Mesothelial cell of epicardium (in vitro differentiated cells): ENCODE data around the gene CNTN4. TPM values are rescaled to one million over a fixed set of nuclear protein-coding genes. Genes with fewer than 3 reads are reported as not detected.

Source experiments
- DNase-seq, 2 experiments: peaks; one replicate each; pipeline ENCODE4 v3.0.0; 2021; ENCODE audit warnings: low spot score in 2 of 2; ENCODE audit not compliant: unreplicated experiment in 2 of 2
- H3K27ac Mint-ChIP-seq: 2 replicates; pipeline ENCODE4 v1.8.0; 2021; ENCODE audit warnings: mixed read lengths
- H3K27me3 Mint-ChIP-seq: 2 replicates; pipeline ENCODE4 v1.8.0; 2021; ENCODE audit warnings: low read depth, mixed read lengths
- H3K36me3 Mint-ChIP-seq: 2 replicates; pipeline ENCODE4 v1.8.0; 2021; ENCODE audit warnings: mixed read lengths
- H3K4me1 Mint-ChIP-seq: 2 replicates; pipeline ENCODE4 v1.8.0; 2021; ENCODE audit warnings: mixed read lengths
- H3K4me3 Mint-ChIP-seq: 2 replicates; pipeline ENCODE4 v1.8.0; 2021; ENCODE audit warnings: mild to moderate bottlenecking, moderate library complexity, mixed read lengths
- H3K9me3 Mint-ChIP-seq: 2 replicates; pipeline ENCODE4 v1.8.0; 2021; ENCODE audit warnings: mixed read lengths
- CTCF ChIP-seq: fragments of 200-600 bp; sonication (generic); IDR thresholded peaks from one replicate; pipeline ENCODE4 v1.5.0; 2021; ENCODE audit warnings: antibody characterized with exemption; ENCODE audit not compliant: unreplicated experiment
- total RNA-seq: library from RNA; stranded (reverse); gene quantifications from 3 replicates; pipeline ENCODE4 v1.2.1, GENCODE V29; 2021

The CNTN4 gene
- total RNA-seq, 1 donor from 2014 or later, result 68.9 TPM

DNA sequence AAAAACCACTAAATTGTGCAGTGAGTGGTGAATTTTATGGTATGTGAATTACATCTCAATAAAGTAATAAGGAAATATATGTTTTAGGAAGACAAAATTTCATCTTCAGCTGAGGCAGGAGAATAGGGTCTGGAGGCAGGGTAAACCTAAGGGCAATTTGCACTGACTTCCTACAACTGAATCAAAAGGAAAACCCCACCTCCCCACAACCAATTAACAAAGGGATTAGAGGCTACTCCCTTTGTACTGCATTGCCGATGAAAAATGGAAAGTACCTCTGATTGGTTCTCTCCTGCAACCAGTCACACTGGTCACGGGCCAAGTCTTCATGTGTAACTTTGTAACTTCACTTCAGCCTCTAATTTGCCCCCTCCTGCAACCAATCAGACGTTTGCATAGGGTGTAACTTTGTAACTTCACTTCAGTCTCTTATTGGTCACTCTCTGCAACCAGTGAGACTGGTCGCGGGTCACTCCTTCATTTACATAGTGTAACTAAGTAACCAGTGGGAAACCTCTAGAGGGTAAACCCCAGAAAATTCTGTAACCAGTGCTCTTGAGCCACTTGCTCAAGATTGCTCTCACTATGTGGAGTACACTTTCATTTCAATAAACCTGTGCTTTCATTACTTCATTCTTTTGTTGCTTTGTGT, 244.5 kb downstream of the CNTN4 start:
- Mint-ChIP-seq H3K4me3 (no peak overlapping the region), H3K36me3 (peaks cover 2% of the 10 kb centered on the region), H3K9me3 (peaks cover 11% of the 10 kb centered on the region), H3K27ac (no peak overlapping the region), H3K27me3 (no peaks in the 10 kb centered on the region), H3K4me1 (no peaks in the 10 kb centered on the region)
- TF ChIP-seq CTCF, result no peak
- no peak for DNase-seq

DNA sequence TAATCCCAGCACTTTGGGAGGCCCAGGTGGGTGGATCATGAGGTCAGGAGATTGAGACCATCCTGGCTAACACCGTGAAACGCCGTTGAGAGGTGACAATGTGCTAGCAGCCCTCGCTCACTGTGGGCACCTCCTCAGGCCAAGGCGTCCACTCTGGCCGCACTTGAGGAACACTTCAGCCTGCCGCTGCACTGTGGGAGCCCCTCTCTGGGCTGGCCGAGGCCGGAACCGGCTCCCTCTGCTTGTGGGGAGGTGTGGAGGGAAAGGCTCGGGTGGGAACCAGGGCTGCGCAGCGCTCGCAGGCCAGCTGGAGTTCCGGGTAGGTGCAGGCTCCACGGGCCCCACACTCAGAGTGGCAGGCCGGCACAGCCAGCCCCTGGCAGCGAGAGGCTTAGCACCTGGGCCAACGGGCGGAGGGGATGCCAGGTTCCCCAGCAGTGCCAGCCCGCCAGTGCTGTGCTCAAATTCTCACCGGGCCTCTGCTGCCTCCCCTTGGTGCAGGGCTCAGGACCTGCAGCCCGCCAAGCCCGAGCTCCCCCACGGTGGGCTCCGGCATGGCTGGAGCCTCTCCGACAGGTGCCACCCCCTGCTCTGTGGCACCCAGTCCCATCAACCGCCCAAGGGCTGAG, 253.6 kb downstream of the CNTN4 start:
- H3K27ac Mint-ChIP-seq, result no peak overlapping the region
- TF ChIP-seq CTCF, result no peak
- peaks cover 9% of the 10 kb centered on the region for H3K36me3 Mint-ChIP-seq
- peaks cover 7% of the 10 kb centered on the region for H3K9me3 Mint-ChIP-seq
- no peak for DNase-seq
- H3K27me3 Mint-ChIP-seq, result no peaks in the 10 kb centered on the region
- no peak overlapping the region for H3K4me3 Mint-ChIP-seq
- peaks cover 18% of the 10 kb centered on the region for H3K4me1 Mint-ChIP-seq

DNA sequence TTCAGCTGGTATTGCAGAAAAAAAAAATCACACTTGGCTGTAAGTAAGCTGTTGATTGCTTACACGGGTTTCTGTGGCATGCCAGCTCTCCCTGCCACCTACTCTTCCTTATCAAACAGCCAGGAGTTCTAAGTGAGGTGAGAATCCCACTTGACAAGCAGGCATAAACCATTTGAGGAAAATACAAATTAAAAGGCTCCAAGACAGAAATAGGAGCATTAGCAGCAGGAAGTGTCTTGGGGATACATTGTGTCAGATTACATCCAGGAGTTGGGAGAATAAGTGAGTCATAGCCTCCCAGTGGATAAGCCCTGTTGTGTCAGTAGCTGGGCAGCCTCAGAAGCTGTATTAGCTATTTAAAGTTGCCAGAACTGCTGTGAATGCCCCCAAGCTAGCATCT, 256.0 kb downstream of the CNTN4 start:
- Mint-ChIP-seq H3K27ac (no peak overlapping the region), H3K4me3 (no peak overlapping the region), H3K36me3 (peaks cover 9% of the 10 kb centered on the region), H3K27me3 (no peaks in the 10 kb centered on the region), H3K4me1 (peaks cover 18% of the 10 kb centered on the region), H3K9me3 (peaks cover 7% of the 10 kb centered on the region)
- DNase-seq, result no peak
- no peak for TF ChIP-seq CTCF

- no peak overlapping the region for H3K27ac Mint-ChIP-seq
- TF ChIP-seq CTCF, result no peak
- H3K36me3 Mint-ChIP-seq, result peaks cover 4% of the 10 kb centered on the region
- H3K4me1 Mint-ChIP-seq, result peaks cover 21% of the 10 kb centered on the region
- no peaks in the 10 kb centered on the region for H3K27me3 Mint-ChIP-seq
- DNase-seq, result no peak
- no peak overlapping the region for H3K4me3 Mint-ChIP-seq
- H3K9me3 Mint-ChIP-seq, result peaks cover 1% of the 10 kb centered on the region
Measured at GRCh38 chr3:2356298-2356950, 257.8 kb downstream of the CNTN4 start.

GRCh38 chr3:2360815-2361214, 262.1 kb downstream of the CNTN4 start:
- H3K36me3 Mint-ChIP-seq, result no peaks in the 10 kb centered on the region
- H3K4me1 Mint-ChIP-seq, result peaks cover 10% of the 10 kb centered on the region
- no peak overlapping the region for H3K4me3 Mint-ChIP-seq
- DNase-seq, result no peak
- TF ChIP-seq CTCF, result no peak
- H3K27me3 Mint-ChIP-seq, result no peaks in the 10 kb centered on the region
- H3K9me3 Mint-ChIP-seq, result no peaks in the 10 kb centered on the region
- no peak overlapping the region for H3K27ac Mint-ChIP-seq
